H1 (cell line): Measurements from ENCODE around the gene C16orf89. TPM values are rescaled to one million over a fixed set of nuclear protein-coding genes. Genes with fewer than 3 reads are reported as not detected.

ENCODE experiments used
- CTCF ChIA-PET: fragments of 300-600 bp; sonication (Branson Sonifier 250); formaldehyde crosslinking; loops from one replicate; lab custom pipeline; 2021; ENCODE audit not compliant: partially characterized antibody; lab: Charles Lee
- POLR2A ChIA-PET: fragments of 300-600 bp; sonication (Branson Sonifier 250); formaldehyde crosslinking; loops from one replicate; lab custom pipeline; 2021; ENCODE audit warnings: inconsistent platforms; ENCODE audit not compliant: partially characterized antibody; lab: Charles Lee
- DNase-seq, 2 experiments: peaks; one replicate each; pipeline versions ENCODE4 v3.0.0 to v3.0.0-alpha.2; 2010 to 2022; ENCODE audit warnings: low spot score in 2 of 2, low read depth in 1 of 2, mixed read lengths in 1 of 2
- FAIRE-seq: peaks from 2 replicates; lab custom pipeline; 2011; peaks lifted over from hg19 to GRCh38; lab: Jason Lieb, UNC
- H2AFZ ChIP-seq: 2 replicates; pipeline ENCODE4 v1.8.1; 2012; ENCODE audit warnings: low read length, inconsistent platforms
- H2AK5ac ChIP-seq: 2 replicates; pipeline ENCODE4 v1.6.1; 2013; ENCODE audit warnings: low read depth, low read length
- H2BK120ac ChIP-seq: replicated peaks from 2 replicates; pipeline ENCODE3; 2013; ENCODE audit warnings: low read depth, low read length, inconsistent platforms
- H2BK12ac ChIP-seq: 2 replicates; pipeline ENCODE4 v1.6.1; 2013; ENCODE audit warnings: low read depth, low read length
- H2BK15ac ChIP-seq: 2 replicates; pipeline ENCODE4 v1.6.1; 2013; ENCODE audit warnings: low read length
- H2BK20ac ChIP-seq: 2 replicates; pipeline ENCODE4 v1.6.1; 2013; ENCODE audit warnings: low read length
- H2BK5ac ChIP-seq: 2 replicates; pipeline ENCODE4 v1.6.1; 2013; ENCODE audit warnings: low read depth, low read length
- H3K14ac ChIP-seq: 2 replicates; pipeline ENCODE4 v1.6.1; 2013; ENCODE audit warnings: inconsistent platforms; ENCODE audit not compliant: insufficient read length
- H3K18ac ChIP-seq: 2 replicates; pipeline ENCODE4 v1.6.1; 2013; ENCODE audit warnings: low read length; ENCODE audit errors: extremely low read depth
- H3K23ac ChIP-seq: 2 replicates; pipeline ENCODE4 v1.6.1; 2013; ENCODE audit warnings: inconsistent platforms; ENCODE audit not compliant: insufficient read length
- H3K23me2 ChIP-seq: 2 replicates; pipeline ENCODE4 v1.6.1; 2013; ENCODE audit warnings: low read depth, low read length
- H3K27ac ChIP-seq: 2 replicates; pipeline ENCODE4 v1.6.1; 2011; ENCODE audit warnings: low read depth, low read length, inconsistent platforms
- H3K27me3 ChIP-seq, 4 experiments: replicated peaks in 1 of 4; 1 replicate in 1 of 4; 2 replicates in 3 of 4; pipeline versions ENCODE4 v1.6.1 to v1.8.1; 2011 to 2013; ENCODE audit warnings: low read length in 3 of 4, mild to moderate bottlenecking in 3 of 4, inconsistent platforms in 2 of 4, mixed read lengths in 2 of 4, moderate library complexity in 1 of 4; ENCODE audit not compliant: control insufficient read depth in 3 of 4, insufficient read depth in 3 of 4; ENCODE audit errors: extremely low read depth in 1 of 4
- H3K36me3 ChIP-seq, 4 experiments: 2 replicates each; pipeline versions ENCODE4 v1.6.1 to v1.8.1; 2011 to 2013; ENCODE audit warnings: mild to moderate bottlenecking in 4 of 4, low read length in 3 of 4, moderate library complexity in 2 of 4, control low read depth in 1 of 4, inconsistent platforms in 1 of 4; ENCODE audit not compliant: insufficient read depth in 4 of 4, control insufficient read depth in 2 of 4
- H3K4ac ChIP-seq: replicated peaks from 2 replicates; pipeline ENCODE3; 2013; ENCODE audit warnings: low read length, low read depth, mixed read lengths, inconsistent platforms; ENCODE audit not compliant: insufficient read length
- H3K4me1 ChIP-seq, 4 experiments: replicated peaks in 1 of 4; 1 replicate in 1 of 4; 2 replicates in 3 of 4; pipeline versions ENCODE4 v1.6.1 to v1.8.1; 2011 to 2013; ENCODE audit warnings: low read length in 3 of 4, inconsistent platforms in 2 of 4, mixed read lengths in 1 of 4; ENCODE audit not compliant: insufficient read depth in 4 of 4, control insufficient read depth in 3 of 4
- H3K4me2 ChIP-seq, 2 experiments: 2 replicates each; pipeline versions ENCODE4 v1.6.1 to v1.8.1; 2011 to 2013; ENCODE audit warnings: low read depth in 2 of 2, low read length in 2 of 2, control low read depth in 1 of 2, inconsistent platforms in 1 of 2, mild to moderate bottlenecking in 1 of 2; ENCODE audit not compliant: insufficient read depth in 1 of 2
- H3K4me3 ChIP-seq, 4 experiments: fragments of 200-600, 300-600 bp in 1 of 4; sonication (generic), shearing (Covaris generic), sonication (Bioruptor Twin) in 1 of 4; 2 replicates each; pipeline versions ENCODE4 v1.5.1 to v1.8.1; 2011 to 2016; ENCODE audit warnings: low read length in 4 of 4, low read depth in 3 of 4, control low read depth in 2 of 4, inconsistent platforms in 2 of 4, mild to moderate bottlenecking in 2 of 4, mixed read lengths in 1 of 4, moderate library complexity in 1 of 4; ENCODE audit not compliant: insufficient read depth in 2 of 4; ENCODE audit errors: extremely low read depth in 1 of 4
- H3K56ac ChIP-seq: replicated peaks from 2 replicates; pipeline ENCODE3; 2013; ENCODE audit warnings: low read depth, mild to moderate bottlenecking, mixed read lengths, low read length, inconsistent platforms; ENCODE audit not compliant: insufficient read length
- H3K79me1 ChIP-seq: 2 replicates; pipeline ENCODE4 v1.6.1; 2013; ENCODE audit warnings: low read depth, low read length, control low read depth
- H3K79me2 ChIP-seq, 2 experiments: 2 replicates each; pipeline versions ENCODE4 v1.6.1 to v1.8.1; 2012 to 2013; ENCODE audit warnings: low read length in 2 of 2, mild to moderate bottlenecking in 2 of 2, inconsistent platforms in 1 of 2; ENCODE audit not compliant: insufficient read depth in 2 of 2, control insufficient read depth in 1 of 2
- H3K9ac ChIP-seq, 4 experiments: replicated peaks in 1 of 4; 1 replicate in 1 of 4; 2 replicates in 3 of 4; pipeline versions ENCODE4 v1.6.1 to v1.8.1; 2011 to 2013; ENCODE audit warnings: low read depth in 3 of 4, low read length in 3 of 4, control low read depth in 2 of 4, mild to moderate bottlenecking in 2 of 4, moderate library complexity in 2 of 4, inconsistent platforms in 1 of 4; ENCODE audit errors: extremely low read depth in 1 of 4
- H3K9me3 ChIP-seq, 2 experiments: 2 replicates each; pipeline versions ENCODE4 v1.6.1 to v1.8.1; 2012 to 2013; ENCODE audit warnings: mild to moderate bottlenecking in 2 of 2, moderate library complexity in 2 of 2, control low read depth in 1 of 2, inconsistent platforms in 1 of 2, low read depth in 1 of 2, low read length in 1 of 2, mixed read lengths in 1 of 2; ENCODE audit not compliant: insufficient read depth in 2 of 2
- H4K20me1 ChIP-seq, 2 experiments: replicated peaks in 1 of 2; 2 replicates each; pipeline versions ENCODE3 to v1.8.1; 2011 to 2013; ENCODE audit warnings: inconsistent platforms in 2 of 2, low read length in 2 of 2, mild to moderate bottlenecking in 1 of 2; ENCODE audit not compliant: insufficient read depth in 2 of 2, control insufficient read depth in 1 of 2
- H4K5ac ChIP-seq: 2 replicates; pipeline ENCODE4 v1.6.1; 2013; ENCODE audit warnings: low read length, low read depth, mixed read lengths, inconsistent platforms; ENCODE audit not compliant: insufficient read length
- H4K8ac ChIP-seq: 2 replicates; pipeline ENCODE4 v1.8.0; 2013; ENCODE audit warnings: mild to moderate bottlenecking, moderate library complexity, low read length, inconsistent platforms; ENCODE audit not compliant: insufficient read depth; ENCODE audit errors: extremely low read depth
- H4K91ac ChIP-seq: replicated peaks from 2 replicates; pipeline ENCODE3; 2013; ENCODE audit warnings: low read length, mixed read lengths, inconsistent platforms; ENCODE audit not compliant: insufficient read length
- SRF ChIP-seq: IDR thresholded peaks from 2 replicates; pipeline ENCODE4 v1.6.1; 2011; ENCODE audit warnings: mild to moderate bottlenecking, low read depth, low read length, moderate library complexity
- TAF7 ChIP-seq: optimal IDR thresholded peaks from 2 replicates; pipeline ENCODE3; 2011; ENCODE audit warnings: low read depth, mild to moderate bottlenecking, inconsistent platforms, low read length, moderate library complexity, borderline replicate concordance
- TBP ChIP-seq: IDR thresholded peaks from 2 replicates; pipeline ENCODE4 v1.6.1; 2011; ENCODE audit warnings: low read depth, low read length, improper control_type of control experiment
- WGBS, 2 experiments: shearing (Covaris generic) in 1 of 2; methylation state at CpG; one replicate each; pipeline versions ENCODE4 v1.1.6 to v1.1.7; 2013 to 2015; ENCODE audit warnings: low lambda C conversion rate in 2 of 2, mixed read lengths in 2 of 2, inconsistent platforms in 1 of 2, low coverage in 1 of 2, missing lambda C conversion rate in 1 of 2; ENCODE audit not compliant: insufficient replicate concordance in 2 of 2, insufficient coverage in 1 of 2, insufficient read length in 1 of 2; ENCODE audit errors: extremely low coverage in 1 of 2, missing lambda C conversion rate in 1 of 2; 5-methylcytosine and 5-hydroxymethylcytosine counted together
- polyA plus RNA-seq, 7 experiments: library from polyadenylated mRNA; depleted of rRNA in 3 of 7; stranded (reverse) in 5 of 7; unstranded in 2 of 7; fragments of >200 nt in 5 of 7; fragments of 200-250 nt in 2 of 7; gene quantifications; 1 replicate in 5 of 7; 2 replicates in 1 of 7; 4 replicates in 1 of 7; pipeline versions ENCODE4 v1.2.1 to v1.2.3, GENCODE V29; 2011 to 2013; ENCODE audit warnings: missing spikeins in 2 of 7, mixed read lengths in 2 of 7
- total RNA-seq: library from RNA; stranded (reverse); fragmentation: NEBNext Ultra II Directional; extraction: Animal tissue kit (Norgen Biotek cat#: 25700); gene quantifications from 2 replicates; pipeline ENCODE4 v1.2.1, GENCODE V29; 2021

C16orf89 gene
- total and polyA plus RNA-seq, 2 of the 8 experiments (the other 6 are each of a cell fraction or from before 2014, with no cell fraction given) = 6.7 to 9.9 TPM

DNA sequence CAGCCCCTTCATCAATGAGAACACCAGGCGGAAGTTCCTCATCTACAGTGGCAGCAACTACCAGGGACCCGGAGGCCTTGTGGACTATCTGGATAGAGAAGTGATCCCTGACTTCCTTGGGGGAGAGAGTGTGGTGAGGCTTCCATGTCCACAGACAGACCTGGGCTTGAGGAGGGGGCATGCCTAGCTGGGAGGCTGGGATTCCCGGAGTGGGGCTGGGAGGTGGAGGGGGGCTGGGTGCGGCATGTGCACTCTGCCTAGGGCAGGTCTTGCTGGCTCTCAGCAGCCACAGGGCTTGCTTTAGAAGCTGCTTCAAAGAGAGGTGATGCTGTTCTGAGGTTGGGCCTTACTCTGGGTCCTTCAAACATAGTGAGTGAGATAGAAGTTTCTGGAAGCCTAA lies 59.8 kb downstream of the C16orf89 start:
- Histone ChIP-seq H3K9ac (no peak overlapping the region), H4K91ac (no peak overlapping the region), H2BK20ac (no peak overlapping the region), H2AK5ac (no peak overlapping the region), H3K14ac (no peak overlapping the region), H3K4ac (no peak overlapping the region), H3K27ac (no peak overlapping the region), H3K79me1 (no peaks in the 10 kb centered on the region; the same call in 1 of the 2 replicates), H4K8ac (no peak overlapping the region; the same call in 1 of the 2 replicates), H3K4me1 (no peaks in the 10 kb centered on the region; a peak in 1 of 7 replicates), H2BK5ac (no peak overlapping the region), H4K20me1 (no peaks in the 10 kb centered on the region), H4K5ac (no peak overlapping the region), H3K4me3 (no peak overlapping the region), H3K23me2 (no peaks in the 10 kb centered on the region), H2BK15ac (no peak overlapping the region), H3K79me2 (no peaks in the 10 kb centered on the region), H2BK12ac (no peak overlapping the region), H2AFZ (no peak overlapping the region), H3K23ac (no peak overlapping the region), H3K27me3 (no peaks in the 10 kb centered on the region), H2BK120ac (no peak overlapping the region), H3K4me2 (no peak overlapping the region), H3K56ac (no peak overlapping the region), H3K9me3 (no peaks in the 10 kb centered on the region), H3K36me3 (no peaks in the 10 kb centered on the region), H3K18ac (no peak overlapping the region)
- ChIA-PET CTCF (interaction anchor here (0.6 to 1.3 kb wide), 4 partner anchors 9 to 1011 kb away, joined by 3 read pairs; no protein-coding TSS in a partner anchor), POLR2A (interaction anchor here (1.2 kb wide), 1 partner anchor 18 kb away, joined by 3 read pairs; no protein-coding TSS in a partner anchor)
- TF ChIP-seq TAF7 = no peak
- no peak for TF ChIP-seq SRF
- no peak for TF ChIP-seq TBP
- DNase-seq (no peak), FAIRE-seq (no peak)
- WGBS, 2 experiments = 83% methylated on average over 4 of the region's 4 CpGs; no CpG with 5 or more reads in 1 of the 2 experiments
